ENCODE data around the gene STXBP2.

DNA sequence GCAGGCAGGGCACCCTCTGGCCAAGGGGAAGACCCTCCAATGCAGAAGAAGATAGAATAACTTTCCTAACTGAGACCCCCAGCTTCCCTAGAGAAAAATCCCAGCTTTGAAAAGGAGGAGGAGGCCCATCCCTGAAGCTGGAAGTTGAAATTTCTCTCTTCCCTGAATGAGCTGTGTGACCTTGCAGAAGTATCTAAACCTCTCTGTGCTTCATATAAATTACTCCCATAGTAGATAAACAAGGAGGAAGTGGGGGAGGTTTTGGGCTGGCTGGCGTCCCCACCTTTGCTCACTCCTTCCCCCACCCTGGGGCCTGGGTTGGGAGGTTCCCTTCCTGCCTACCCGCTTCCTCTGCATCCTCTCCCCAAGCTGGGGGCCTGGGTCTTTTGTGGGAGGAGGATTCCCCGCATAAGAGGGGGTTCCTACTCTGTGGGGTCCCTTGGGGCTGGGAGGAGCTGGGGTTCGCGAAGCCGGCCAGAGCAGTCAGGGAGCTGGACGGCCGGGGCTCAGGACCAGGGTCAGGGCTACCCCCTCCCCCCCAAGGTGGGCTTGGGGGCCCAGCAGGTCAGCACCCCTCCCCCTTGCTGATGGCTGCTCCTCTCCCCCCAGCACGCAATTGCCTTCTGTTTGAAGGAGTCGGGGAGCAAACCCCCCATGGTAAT, 29.6 kb upstream of the STXBP2 start:
- TF ChIP-seq, protein P1, sequence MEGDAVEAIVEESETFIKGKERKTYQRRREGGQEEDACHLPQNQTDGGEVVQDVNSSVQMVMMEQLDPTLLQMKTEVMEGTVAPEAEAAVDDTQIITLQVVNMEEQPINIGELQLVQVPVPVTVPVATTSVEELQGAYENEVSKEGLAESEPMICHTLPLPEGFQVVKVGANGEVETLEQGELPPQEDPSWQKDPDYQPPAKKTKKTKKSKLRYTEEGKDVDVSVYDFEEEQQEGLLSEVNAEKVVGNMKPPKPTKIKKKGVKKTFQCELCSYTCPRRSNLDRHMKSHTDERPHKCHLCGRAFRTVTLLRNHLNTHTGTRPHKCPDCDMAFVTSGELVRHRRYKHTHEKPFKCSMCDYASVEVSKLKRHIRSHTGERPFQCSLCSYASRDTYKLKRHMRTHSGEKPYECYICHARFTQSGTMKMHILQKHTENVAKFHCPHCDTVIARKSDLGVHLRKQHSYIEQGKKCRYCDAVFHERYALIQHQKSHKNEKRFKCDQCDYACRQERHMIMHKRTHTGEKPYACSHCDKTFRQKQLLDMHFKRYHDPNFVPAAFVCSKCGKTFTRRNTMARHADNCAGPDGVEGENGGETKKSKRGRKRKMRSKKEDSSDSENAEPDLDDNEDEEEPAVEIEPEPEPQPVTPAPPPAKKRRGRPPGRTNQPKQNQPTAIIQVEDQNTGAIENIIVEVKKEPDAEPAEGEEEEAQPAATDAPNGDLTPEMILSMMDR (IDR thresholded peaks at IDR 0.05), result no peak
- TF ChIP-seq POLR2A (IDR thresholded peaks at IDR 0.05) (no peak), POLR2AphosphoS5 (IDR thresholded peaks at IDR 0.05) (no peak)

Data from prostate gland (tissue), 2 donors.